Activated CD8-positive, alpha-beta memory T cell treated with anti-CD3 and anti-CD28 coated beads, Interleukin-2, amount 50 U/mL, for 48 hours (primary cell): Measurements from ENCODE around the gene BMP3.
"Not testable (repeated sequence)": the region's sequence is repeated elsewhere in the genome, so short reads cannot be mapped to it uniquely, and the experiment has no call there.

Source experiments
- DNase-seq: peaks from one replicate; pipeline ENCODE4 v3.0.0-alpha.2; 2020

The BMP3 gene, protein sequence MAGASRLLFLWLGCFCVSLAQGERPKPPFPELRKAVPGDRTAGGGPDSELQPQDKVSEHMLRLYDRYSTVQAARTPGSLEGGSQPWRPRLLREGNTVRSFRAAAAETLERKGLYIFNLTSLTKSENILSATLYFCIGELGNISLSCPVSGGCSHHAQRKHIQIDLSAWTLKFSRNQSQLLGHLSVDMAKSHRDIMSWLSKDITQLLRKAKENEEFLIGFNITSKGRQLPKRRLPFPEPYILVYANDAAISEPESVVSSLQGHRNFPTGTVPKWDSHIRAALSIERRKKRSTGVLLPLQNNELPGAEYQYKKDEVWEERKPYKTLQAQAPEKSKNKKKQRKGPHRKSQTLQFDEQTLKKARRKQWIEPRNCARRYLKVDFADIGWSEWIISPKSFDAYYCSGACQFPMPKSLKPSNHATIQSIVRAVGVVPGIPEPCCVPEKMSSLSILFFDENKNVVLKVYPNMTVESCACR

DNA sequence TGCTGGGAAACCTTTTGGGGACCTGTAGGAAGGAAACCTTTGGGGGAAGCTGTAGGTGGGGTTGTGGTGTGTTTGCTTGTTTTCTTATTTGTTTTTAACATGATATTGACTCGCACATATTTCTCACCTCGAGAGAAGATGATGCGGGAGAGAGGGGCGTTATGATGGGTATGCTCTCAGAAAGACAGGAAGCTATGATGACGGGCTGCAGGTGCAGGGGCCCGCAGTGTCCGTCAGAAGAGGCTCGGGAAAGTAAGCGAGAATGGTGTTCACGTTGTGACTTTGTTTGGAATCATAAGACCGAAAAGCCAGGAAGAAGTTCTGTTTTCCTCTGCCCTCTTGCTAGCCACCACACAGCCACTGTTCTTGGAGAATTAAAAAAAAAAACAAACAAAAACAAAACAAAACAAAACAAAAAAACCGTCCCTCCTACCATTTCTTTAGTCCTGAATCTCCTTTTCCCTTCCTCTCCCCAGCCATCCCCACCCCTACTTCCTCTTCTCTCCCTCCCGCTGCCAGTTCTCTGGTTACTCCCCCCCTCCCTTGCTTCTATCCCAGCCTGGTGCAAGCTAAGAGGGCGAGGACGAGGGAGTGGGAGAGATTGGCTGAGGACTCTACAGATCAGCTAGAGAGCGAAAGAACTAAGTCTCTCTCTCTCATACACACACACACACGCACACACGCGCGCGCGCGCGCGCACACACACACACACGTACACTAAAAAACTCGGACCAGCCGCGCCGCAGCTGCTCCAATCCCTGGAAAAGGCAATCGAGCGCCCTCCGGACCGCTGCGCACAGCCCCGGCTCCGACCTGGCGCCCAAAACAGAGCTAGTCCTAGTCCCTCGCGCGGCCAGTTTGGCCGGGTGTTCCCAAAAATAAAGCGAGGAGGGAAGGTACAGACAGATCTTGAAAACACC, at the start of gene BMP3:
Gene BMP3 (plus strand): TSS at position 648 of the 920 bp plus-strand sequence. CDS start 577 bp downstream, outside the sequence.
- DNase-seq: peak; percentile 54

DNA sequence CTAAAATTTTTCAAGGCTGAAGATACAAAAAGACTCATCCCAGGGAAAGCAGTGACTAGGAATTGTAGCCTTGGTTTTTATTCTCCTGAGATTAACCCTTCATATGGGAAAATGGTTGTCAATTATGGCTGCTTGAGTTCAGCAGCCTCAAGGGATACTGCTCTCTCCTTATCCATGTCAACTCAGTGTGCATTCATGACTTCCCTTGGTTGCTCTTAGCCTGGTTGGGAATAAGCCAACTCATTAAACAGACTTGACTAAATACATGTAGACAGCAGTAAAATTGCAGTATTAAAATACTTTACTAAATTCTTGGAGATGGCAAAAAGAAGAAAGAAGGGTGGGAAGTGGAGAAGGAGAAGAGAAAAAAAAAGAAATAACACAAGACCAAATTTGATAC, 44.5 kb upstream of the BMP3 start:
- DNase-seq: no peak

DNA sequence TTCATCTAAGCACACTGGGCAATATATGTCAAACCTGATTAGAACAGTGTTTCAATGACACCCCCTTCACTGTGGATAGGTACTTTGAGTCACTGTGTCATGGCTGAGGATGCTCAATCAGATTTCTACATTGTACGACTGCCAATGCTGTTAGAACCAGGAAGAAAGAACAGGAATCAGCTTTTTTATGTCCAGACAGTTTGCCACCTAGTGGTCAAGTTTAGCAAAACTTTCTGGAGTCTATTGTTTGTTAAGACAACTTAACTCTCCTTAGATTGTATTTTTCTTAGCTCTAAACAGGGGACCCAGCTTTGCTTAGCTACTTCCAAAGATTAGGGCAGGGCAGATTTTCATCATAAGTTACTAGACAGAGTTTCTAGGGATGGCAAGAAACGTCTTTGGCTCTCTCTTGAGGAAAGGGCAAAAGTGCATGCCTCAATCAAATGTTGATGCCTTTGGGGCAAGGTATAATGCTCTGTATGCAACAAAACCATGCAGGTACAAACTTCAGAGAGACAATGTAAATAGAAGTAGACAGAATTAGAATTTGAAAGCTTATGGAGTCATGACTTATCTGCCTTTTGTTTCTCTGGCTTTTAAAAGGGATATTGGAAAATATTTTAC, 40.5 kb upstream of the BMP3 start:
- DNase-seq: no peak

DNA sequence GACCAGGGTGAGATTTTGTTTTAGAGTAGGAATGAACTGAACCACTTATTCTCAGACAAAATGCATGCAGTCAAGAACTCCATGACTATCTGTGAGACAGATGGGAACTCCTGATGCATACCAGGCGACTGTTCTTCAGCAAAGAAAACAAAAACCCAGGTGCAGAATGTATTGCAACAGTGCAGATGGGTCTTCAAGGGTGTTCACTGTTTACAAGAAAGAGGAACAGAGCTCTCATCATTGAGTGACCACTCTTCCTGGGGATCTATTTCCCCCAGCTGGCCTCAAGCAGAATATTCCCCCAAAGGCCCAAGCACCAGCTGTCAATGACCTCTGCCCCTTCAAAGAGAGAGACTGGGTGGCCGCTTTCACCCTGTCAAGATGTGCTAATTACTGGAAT, 39.7 kb upstream of the BMP3 start:
- DNase-seq: no peak

DNA sequence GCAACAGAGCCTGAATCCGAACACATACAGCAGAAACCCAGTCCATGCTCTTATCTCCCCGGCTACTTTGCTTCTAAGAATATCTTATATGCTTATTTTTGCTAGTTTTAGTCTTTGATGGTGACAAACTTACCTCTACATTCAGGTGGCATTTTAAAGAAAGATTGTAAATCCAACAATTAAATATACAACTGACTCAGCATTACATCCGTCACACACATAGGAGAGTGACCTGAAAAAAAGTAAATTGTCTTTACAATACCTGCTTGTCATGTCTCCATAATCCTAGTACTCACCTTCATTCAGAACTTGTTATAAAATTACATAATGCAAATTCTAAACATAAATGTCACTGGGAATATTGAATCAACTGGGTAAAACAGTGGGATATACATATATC, 30.6 kb upstream of the BMP3 start:
- DNase-seq: no peak

DNA sequence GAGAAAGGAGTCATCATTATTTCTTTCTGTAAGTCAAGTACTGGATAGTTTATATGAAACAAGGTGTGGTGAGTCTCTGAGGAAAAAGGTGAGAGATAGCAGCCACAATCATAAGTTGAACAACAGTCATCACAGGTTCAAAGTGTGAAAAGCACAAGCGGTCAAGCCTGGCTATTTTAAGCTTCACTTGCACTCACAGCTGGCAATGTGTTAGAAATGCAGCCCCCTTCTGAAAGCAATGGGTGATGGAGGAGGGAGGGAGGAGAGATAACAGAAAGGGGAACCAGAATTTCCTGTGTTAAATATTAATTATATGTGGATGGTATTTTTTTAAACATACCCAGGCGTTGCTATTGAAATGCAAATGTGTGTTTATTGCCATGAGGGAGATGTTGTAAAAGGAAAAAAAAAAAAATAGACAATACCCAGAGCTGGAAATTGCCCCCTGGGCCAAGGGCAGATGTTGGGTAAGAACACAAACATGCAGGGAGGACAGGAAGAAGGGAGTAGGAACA, 26.9 kb upstream of the BMP3 start:
- DNase-seq: no peak

DNA sequence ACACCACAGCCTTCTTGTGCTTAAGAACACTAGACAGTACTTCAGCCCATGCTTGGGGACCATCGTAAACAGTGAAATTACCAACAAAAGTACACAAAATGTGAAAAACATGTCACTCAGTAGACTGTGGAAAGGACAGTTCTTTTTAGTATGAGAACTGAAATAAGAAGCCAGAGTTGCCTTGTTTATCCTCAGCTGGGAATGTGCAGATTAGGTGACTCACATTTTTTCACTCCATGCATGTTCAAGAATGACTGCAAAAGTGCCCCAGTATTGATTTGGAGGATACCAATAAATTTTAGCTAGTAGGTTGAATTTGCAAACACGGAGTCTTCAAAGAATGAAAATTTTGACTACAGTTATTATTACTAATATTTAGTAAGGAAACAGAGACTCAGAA, 23.1 kb upstream of the BMP3 start:
- no peak for DNase-seq

DNA sequence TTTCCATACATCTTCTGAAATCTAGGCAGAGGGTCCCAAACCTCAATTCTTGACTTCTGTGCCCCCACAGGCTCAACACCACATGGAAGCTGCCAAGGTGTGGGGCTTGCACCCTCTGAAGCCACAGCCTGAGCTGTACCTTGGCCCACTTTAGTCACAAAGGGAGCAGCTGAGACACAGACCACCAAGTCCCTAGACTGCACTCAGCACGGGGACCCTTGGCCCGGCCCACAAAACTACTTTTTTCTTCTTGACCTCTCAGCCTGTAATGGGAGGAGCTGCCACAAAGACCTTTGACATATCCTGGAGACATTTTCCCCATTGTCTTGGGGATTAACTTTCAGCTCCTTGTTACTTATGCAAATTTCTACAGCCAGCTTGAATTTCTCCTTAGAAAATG, 13.9 kb upstream of the BMP3 start:
- not testable (repeated sequence) for DNase-seq

DNA sequence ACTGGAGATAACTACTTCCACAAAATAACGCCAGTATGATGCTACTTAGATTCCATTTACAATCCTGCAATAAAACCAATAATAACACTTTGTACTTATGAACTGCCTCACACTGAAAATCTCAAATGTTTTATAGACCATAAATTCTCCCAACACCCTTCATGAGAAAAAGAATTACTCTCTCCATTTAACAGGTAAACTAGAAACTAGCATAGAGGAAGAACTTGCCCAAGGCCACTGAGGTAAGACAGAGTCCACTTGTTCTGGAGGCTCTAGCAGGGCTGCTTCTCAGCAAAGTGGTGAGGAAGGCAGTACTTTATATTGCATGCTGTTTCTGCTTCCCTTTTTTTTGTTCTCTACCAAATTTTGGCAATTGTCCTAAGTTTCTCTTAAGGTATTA, 11.5 kb upstream of the BMP3 start:
- no peak for DNase-seq

DNA sequence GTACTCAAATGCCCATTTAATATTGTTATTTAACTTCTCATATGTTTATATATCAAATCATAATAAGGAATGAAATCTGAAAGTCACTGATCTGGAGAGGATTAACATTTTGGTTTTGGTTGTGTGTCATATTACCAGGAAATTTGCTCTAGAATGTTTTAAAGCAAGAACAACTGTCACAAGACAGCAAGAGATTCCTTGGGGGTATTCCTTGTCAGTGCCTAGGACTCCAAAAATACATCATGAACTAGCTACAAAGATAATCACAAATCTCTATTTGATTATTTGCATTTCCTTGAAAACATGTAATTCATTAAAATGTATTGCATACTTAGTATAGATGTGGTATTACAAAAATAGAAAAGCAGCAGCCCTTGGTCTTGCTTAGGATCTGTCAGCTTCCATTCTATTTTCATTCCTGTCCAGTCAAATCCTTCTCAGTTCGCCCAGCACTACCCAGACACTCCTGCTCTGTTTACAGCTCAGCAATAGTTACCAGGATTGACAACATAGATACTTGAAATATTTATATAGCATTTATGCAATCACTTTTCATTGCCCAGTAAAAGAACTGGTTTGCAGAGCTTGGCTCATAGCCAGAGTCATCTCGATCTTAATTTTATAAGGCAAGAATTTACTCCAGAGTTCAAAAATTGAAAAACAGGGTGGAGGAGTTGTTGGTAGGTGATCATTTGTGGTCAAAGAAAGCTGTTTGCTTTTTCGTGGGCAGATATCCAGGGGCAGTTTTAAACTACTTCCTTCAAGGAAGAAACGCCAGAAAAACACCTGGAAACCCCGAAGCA, 9.2 kb upstream of the BMP3 start:
- no peak for DNase-seq

DNA sequence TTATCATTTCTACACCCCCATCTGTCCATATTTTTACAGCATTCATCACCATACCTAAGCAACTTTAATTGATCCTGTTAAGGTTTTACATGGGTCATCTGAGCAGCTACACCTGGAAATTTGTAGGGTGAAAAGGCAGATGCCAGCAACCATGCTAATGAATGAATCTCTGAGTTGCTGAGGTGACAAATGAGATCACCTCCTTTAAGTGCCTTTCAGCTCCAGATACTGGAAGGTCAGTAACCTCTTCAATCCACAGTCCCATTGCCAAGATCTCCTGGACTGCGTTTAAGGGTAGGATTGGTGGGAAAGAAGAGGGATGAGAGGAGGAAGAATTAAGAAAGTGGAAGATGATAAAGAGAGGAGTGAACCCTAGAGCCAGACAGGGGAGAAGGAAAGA, 8.5 kb upstream of the BMP3 start:
- no peak for DNase-seq

DNA sequence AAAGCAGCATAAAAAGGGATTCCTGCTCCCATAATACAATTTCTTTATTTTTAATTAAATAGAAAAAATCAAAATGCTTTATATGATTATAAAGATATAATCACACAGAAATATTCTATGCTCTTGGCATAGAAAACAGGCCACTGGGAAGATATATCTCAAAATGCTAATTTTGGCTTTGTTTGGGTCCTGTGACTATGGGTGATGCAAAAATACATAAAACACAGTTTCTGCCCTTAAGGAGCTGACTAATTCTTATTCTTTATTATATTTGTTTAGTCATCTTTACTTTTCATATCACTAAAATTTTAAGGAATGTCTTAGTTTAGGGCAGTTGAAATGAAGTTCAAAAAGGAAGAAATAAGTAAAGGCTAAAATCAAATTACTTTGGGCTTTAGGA, 7.0 kb upstream of the BMP3 start:
- no peak for DNase-seq

DNA sequence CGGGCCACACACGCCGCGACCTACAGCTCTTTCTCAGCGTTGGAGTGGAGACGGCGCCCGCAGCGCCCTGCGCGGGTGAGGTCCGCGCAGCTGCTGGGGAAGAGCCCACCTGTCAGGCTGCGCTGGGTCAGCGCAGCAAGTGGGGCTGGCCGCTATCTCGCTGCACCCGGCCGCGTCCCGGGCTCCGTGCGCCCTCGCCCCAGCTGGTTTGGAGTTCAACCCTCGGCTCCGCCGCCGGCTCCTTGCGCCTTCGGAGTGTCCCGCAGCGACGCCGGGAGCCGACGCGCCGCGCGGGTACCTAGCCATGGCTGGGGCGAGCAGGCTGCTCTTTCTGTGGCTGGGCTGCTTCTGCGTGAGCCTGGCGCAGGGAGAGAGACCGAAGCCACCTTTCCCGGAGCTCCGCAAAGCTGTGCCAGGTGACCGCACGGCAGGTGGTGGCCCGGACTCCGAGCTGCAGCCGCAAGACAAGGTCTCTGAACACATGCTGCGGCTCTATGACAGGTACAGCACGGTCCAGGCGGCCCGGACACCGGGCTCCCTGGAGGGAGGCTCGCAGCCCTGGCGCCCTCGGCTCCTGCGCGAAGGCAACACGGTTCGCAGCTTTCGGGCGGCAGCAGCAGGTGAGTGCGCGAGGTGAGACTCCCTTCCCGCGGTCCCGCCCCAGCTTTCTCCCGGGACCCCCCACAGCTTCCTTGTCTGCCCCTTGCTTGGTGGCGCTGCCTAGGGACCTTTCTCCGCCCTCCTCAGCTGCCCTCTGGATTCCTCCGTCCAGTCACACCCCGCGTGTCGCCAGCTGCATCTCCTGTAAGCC, 678 bp downstream of the BMP3 start:
- peak; percentile 50 for DNase-seq

DNA sequence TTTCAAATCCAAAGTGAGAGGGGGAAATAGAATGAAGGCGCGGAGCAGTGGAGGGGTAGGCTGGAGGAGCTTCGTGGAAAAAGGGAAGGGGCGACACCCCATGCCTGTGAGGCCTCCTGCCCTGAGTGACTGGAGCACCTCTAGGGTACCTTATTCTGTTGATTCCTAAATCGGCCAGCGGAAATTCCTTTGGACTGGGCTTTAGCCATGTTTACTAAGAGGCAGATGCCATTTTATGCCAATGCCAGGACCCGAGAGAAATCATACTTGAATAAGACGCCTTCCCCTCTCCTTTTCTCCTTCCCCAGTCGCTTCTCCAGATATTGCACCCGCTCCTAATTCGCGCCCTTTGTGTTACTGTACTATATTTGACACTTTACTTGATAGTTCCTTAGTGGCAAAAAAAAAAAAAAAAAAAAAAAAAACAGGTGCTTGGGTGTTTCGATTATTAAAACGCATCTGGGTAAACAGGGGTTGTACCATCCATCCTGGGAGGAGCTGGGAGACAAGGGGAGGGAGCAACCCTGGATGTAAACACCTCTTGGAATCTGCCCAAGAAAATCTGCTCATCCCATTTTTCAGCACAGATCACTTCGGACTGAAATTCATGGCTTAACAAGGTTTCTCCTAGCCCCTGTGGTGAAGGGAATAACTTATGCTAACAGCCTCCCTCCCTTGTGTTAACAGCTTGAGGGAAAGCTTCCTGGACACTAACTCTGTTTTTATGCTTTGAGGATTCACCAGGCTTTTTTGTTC, 1.5 kb downstream of the BMP3 start:
- no peak for DNase-seq

DNA sequence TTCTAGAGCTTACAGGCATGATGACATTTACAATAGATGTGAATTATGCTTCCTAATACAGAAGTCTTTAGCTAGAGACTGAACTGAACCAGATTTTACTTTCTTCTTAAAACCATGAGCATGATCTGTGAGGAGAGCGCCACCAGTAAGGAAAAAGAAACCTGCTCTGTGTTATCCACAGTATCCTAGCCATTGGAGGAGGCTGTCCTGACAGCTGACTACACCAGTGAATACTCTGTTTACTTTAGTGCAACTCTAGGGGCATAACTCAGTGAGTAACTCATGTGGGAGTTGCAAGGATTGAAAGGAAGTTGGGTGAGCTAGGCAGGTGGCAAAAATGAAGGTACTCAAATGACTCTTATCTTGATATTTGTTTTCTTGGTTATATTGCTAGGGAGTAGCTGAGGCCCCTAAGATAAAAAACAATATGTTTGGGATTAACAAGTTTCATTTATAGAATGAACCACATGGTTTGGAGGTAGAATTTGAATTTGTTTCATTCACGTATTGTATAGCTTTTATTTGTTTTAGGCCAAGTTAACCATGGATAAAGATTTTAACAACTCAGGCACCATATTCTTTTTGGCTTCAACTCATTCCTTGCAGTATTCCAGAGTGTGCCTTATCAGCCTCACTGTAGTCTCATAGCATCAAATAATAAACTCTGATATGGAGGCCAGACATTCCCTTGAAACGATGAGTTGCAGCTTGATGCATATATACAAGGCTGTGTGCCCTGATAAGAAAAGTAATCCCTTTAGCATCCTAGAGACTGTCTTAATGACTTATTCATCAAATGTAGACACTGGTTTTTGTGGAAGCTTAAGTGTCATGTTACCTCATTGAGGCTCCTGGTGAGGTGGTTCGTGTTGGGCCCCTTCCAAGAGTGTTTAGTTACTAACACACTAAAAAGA, 2.5 kb downstream of the BMP3 start:
- DNase-seq: no peak

DNA sequence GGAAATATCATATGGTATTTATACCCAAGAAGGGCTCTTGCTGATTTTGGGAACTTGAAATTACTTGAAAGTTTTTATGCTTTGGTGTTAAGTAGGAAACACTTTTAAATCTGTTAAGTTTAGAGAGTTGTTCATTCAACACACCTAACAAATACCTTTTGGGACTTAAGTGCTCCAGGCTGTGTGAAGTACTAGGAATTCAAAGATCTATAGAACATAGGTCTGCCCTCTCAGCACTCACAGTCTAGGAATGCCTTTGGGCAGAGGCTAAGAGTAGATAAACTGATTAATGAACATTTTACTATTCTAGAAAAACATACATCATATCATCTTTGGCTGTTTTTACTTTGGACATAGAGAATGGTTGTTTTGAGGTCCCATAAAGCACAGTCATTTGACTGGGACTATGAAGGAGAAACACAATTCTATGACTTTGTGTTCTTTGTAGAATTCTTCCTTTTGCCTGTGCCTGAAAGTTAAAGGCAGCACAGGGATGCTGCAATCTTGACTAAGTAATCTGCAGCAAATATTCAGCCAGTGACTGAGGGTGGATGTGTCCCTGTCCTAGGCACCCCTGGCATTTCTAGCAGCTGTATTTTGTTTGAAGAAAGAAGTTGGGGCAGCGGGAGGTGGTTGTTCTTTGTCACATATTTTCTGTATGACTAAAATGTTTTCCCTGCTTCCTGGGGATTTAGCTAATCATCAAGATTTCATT, 8.3 kb downstream of the BMP3 start:
- no peak for DNase-seq

DNA sequence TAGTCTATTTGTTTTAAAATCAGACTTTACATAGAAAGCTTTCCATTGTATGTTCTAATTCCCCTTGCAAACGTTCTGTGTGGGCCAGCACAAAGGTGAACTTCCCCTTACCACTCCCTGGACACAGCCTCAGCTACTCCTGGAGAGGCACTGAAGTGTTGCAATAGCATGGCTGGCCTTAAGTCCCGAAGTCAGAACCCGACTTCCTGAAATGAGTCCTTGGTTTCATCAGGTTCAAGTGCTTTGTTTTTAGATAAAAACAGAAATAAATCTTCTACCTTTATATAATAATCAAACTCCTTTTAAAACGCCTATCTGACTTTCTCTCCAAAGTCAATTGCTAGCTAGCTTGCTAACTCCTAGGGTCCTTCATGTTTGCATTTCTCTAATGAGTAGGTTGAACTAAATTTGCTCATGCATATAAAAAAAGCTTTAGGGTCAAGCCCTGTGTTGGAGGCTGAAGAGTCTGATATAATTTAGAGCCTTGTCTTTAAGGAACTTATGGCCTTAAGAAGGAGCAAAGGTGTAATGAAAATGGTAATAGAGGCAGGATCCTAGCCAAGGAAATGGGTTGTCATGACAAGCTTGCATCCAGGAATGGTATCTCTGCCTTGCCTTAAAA, 9.0 kb downstream of the BMP3 start:
- no peak for DNase-seq

DNA sequence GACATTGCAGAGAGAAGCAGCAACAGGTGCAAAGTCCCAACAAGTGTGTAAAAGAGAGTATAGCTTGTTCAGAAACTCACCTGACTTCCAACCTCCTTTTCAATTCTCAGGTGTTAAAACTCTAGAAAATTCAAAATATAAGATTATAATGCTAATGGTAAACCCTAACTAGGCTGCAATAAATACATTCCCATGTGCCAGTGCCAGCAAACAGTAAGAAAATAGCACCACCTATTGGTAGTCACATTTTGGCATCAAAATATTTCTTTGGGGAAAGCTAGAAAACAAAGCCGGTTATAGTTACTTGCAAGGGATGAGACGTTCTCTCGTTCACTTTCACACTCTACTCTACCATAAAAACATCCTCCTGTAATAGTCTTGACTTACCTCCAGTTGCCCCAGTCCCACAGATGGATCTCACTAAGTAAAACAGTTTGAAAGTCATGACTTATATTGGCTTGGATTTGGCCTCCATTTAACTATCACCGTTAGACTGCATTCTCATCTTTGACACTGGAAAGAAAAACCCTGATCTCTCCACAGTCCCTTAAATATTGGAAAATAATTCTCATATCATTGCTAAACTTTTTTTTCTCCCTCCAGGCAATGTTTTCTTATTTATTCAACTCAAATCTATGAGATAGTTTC, 9.6 kb downstream of the BMP3 start:
- no peak for DNase-seq
